HG03558 (cell line): ENCODE results near the gene ZNF862.

ENCODE experiments used
- ATAC-seq: cut with Tn5 transposase; IDR thresholded peaks from one replicate; pipeline ENCODE4 v1.9.1; 2021; ENCODE audit warnings: moderate number of reproducible peaks; ENCODE audit not compliant: unreplicated experiment; ENCODE audit errors: extremely low read depth

The ZNF862 gene

DNA sequence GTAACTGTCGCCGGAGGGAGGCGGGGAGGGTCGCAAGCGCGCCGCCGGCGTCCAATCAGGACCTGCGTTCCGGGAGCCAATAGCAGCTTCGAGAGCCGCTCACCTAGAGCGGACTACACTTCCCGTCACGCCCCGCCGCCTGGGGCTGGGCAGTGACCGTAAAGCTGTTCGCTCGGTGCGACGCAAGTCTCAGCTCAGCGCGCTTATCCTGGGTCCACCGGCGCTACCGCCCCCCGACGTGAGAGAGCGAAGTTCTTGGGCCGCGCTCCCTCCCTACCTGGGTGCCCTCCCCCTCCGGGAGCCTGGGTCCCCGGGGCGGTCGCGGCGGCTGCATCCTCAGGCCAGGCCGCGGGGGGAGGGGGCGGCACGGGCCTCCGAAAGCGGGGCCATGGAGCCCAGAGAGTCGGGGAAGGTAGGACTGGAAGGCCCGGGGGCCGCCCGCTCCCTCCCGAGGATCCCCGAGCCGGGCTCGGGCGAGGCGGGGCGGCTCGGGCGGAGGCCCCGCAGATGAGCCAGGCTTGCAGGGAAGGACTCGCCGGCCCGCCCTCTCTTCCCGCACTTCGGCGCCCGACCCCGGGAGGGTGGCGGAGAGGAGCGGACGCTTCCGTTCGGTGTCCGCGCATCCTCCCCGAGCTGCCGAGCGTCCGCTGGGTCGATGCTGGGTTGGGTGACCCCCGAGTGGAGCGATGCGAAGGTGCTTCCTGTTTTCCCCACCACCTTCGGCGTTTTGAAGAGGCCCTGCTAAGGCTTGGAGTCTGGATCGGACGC is at the start of gene ZNF862:
Gene ZNF862, plus strand, starts transcription at position 152 of the 768 bp plus-strand sequence. Its CDS starts 237 bp downstream, at position 389.
- ATAC-seq = peak; percentile 95

DNA sequence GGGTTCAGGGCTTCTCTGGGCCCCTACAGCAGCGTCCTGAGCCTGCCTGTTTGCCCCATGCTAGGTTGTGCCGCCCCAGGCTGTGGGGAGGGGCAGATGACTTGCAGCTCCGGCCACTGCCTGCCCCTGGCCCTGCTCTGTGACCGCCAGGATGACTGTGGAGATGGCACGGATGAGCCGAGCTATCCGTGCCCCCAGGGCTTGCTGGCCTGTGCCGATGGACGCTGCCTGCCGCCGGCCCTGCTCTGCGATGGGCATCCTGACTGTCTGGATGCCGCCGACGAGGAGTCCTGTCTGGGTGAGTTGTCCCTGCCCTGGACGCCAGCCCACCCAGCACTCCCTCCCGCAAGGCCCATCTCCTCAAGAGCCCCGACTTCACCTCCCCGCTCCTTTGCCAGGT is 49.1 kb upstream of the ZNF862 start:
- no peak for ATAC-seq

DNA sequence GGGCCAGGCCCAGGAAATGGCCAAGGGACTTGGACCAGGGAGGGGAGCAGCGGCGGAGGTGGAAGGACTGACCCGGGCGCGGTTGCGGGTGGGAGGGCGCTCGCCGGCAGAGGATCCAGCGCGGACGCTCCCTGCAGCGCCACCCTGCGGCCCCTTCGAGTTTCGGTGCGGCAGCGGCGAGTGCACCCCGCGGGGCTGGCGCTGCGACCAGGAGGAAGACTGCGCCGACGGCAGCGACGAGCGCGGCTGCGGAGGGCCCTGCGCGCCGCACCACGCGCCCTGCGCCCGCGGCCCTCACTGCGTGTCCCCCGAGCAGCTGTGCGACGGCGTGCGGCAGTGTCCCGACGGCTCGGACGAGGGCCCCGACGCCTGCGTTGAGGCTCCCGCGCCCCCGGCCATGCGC is 48.0 kb upstream of the ZNF862 start:
- no peak for ATAC-seq

DNA sequence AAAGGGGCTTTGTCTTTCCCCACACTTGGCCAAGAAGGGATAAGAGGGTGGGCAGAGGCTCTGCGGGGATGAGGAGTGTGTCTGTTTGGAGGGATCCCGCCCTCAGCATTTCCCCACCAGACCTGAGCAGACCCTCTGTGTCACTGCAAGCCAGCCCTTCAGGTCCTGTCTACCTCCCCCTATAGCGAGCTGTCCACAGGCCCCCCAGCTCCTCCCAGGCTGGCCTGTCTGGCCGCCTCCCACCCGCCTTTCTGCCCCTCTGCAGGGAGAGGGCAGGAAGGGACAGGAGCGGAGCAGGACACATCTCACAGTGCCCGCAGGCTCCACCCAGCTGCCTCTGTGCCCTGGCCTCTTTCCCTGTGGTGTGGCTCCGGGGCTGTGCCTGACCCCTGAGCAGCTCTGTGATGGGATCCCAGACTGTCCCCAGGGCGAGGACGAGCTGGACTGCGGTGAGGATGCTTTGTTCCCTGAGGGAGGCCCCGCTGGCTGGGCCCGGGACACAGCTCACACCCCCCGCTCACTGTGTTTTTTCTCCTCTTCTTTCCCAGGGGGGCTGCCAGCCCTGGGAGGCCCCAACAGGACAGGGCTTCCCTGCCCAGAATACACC is 47.3 kb upstream of the ZNF862 start:
- no peak for ATAC-seq

DNA sequence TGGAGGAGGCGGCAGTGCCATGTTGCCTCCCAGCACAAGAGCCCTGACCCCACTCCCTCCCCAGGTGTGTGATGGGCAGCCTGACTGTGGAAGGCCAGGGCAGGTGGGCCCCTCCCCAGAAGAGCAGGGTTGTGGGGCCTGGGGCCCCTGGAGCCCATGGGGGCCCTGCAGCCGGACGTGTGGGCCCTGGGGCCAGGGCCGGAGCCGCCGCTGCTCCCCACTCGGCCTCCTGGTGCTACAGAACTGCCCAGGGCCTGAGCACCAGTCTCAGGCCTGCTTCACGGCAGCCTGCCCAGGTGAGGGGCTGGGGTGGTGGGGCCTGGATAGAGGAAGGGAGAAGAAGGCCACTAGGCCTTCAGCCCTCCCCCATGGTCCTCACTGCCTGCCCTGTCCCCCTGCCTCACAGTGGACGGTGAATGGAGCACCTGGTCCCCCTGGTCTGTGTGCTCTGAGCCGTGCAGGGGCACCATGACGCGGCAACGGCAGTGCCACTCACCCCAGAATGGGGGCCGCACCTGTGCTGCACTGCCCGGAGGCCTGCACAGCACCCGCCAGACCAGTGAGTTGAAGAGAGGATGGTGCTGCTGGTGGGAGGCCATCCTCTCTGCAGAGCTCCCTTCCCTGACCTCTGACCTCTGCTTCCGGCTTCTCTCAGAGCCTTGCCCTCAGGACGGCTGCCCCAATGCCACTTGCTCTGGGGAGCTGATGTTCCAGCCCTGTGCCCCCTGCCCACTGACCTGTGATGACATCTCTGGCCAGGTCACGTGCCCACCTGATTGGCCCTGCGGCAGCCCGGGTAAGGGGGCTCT is 46.6 kb upstream of the ZNF862 start:
- no peak for ATAC-seq

GRCh38 chr7:149792220-149792595 is 46.0 kb upstream of the ZNF862 start:
- ATAC-seq = no peak

- ATAC-seq = no peak
Measured at GRCh38 chr7:149793261-149793660, 44.9 kb upstream of the ZNF862 start.

GRCh38 chr7:149794661-149795060 is 43.5 kb upstream of the ZNF862 start:
- ATAC-seq = no peak

GRCh38 chr7:149795126-149795525 is 43.0 kb upstream of the ZNF862 start:
- ATAC-seq = no peak

DNA sequence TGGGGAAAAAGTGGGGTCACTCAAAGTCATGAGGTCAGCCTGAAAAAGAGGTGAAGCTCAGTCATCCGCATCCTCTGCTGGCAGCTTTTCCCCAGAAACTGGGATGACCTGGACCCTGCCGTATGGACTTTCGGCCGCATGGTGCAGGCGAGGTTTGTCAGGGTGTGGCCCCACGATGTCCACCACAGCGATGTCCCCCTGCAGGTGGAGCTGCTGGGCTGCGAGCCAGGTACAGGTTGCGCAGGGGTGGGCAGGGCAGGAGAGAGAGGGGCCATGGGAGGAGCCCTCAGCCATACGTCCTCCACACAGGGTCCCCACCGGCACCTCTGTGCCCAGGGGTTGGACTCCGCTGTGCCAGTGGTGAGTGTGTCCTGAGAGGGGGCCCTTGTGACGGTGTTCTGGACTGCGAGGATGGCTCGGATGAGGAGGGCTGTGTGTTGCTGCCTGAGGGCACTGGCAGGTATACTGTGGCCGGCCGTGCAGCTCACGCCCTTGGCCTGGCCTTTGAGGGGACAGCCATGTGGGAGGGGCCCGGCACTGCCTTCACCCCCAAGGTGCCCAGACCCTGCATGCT is 41.8 kb upstream of the ZNF862 start:
- no peak for ATAC-seq

DNA sequence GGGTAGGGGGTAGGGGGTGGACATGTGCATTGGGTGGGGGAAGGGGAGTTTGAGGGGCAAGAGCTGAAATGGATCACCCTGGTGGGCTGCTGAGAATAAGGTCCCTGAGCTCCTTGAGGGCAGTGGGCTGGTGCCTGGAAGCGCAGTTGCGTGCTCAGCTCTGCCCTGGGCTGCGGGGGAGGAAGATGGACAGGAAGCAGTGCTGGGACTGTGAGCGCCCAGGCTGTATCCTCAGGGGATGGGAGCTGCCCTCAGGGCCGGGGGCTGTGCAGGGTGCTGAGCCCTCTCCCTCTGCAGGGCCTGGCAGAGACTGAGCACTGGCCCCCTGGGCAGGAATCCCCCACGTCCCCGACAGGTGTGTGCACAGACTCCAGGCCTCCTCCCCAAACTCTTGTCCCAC is 40.4 kb upstream of the ZNF862 start:
- no peak for ATAC-seq

GRCh38 chr7:149799397-149800168 is 38.6 kb upstream of the ZNF862 start:
- ATAC-seq = no peak

DNA sequence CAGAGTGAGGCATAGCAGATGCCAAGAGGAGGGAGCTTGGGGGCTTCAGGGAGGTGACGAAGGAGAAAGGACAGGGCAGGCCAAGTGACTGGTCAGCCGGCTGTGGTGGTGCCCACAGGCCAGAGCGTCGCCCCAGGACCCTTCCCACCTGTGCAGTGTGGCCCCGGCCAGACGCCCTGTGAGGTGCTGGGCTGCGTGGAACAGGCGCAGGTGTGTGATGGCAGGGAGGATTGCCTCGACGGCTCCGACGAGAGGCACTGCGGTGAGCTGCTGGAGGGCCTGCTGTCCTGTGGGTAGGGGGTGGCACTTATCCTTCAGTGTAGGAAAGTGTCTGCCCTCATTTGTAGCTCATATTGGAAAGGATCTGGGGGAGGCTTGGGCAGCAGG is 38.0 kb upstream of the ZNF862 start:
- ATAC-seq = no peak

DNA sequence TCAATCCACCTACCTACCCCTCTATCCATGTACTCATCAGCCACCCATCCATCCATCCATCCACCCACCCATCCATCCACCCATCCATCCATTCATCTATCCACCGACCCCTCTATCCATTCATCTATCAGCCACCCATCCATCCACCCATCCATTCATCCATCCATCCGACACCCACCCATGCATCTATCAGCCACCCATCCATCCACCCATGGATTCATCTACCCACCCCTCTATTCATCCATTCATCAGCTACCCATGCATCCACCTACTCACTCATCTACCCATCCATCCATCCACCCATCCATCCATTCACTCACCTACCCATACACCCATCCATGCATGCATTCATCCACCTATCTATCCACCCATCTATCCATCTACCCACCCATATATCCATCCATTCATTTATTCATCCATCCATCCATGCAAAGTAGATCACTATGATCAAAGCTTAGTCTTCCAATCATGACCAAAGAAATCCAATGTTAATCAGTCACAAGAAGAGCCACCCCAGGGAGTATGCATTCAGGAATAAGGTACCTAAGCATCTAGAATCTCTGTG is 37.1 kb upstream of the ZNF862 start:
- ATAC-seq = no peak

DNA sequence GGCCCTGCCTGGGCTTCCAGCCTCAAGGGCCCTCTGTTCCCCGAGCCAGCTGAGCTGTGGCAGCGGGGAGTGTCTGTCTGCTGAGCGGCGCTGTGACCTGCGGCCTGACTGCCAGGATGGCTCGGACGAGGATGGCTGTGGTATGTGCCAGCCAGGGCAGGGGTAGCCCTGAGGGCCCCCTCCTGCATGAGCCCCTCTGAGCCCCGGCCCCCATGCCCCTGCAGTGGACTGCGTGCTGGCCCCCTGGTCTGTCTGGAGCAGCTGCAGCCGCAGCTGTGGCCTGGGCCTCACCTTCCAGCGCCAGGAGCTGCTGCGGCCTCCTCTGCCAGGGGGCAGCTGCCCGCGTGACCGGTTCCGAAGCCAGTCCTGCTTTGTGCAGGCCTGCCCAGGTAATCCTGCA is 36.4 kb upstream of the ZNF862 start:
- no peak for ATAC-seq

- no peak for ATAC-seq
Measured at GRCh38 chr7:149802966-149803365, 35.2 kb upstream of the ZNF862 start.

DNA sequence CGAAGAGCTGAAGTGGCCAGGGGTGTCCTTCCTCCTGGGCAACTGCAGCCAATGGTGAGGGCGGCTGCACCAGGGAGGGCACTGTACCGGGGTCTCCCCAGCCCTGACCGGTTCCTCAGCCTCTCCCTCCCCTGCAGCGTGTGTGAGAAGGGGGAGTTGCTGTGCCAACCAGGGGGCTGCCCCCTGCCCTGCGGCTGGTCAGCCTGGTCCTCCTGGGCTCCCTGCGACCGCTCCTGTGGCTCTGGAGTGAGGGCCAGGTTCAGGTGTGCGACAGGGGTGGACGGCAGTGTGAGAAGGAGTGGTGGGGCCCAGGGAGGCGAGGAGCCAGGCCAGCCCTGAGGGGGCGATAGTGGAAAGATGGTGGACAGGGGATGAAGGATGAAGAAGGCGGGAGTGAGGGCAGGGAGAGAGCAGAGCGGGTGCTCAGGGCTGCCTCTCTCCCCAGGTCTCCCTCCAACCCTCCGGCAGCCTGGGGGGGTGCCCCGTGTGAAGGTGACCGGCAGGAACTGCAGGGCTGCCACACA is 34.6 kb upstream of the ZNF862 start:
- ATAC-seq = no peak

- ATAC-seq = no peak
Measured at GRCh38 chr7:149804106-149804505, 34.1 kb upstream of the ZNF862 start.

GRCh38 chr7:149806726-149807125 is 31.4 kb upstream of the ZNF862 start:
- no peak for ATAC-seq

- ATAC-seq = no peak
Measured at GRCh38 chr7:149808311-149808710, 29.9 kb upstream of the ZNF862 start.
